ENCODE results near the gene FRS2. TPM values are rescaled to one million over a fixed set of nuclear protein-coding genes. Genes with fewer than 3 reads are reported as not detected.

FRS2 gene
- total RNA-seq, 4 donors from 2014 or later, result 39.9 to 70.6 (median 59.1) TPM

GRCh38 chr12:69524755-69525469, 54.7 kb downstream of the FRS2 start:
- Histone ChIP-seq H3K36me3 (no peaks in the 10 kb centered on the region), H3K27ac (no peak overlapping the region), H3K4me3 (no peak overlapping the region), H3K9me3 (peaks cover 0 to 7% (median 0%) of the 10 kb centered on the region in 3 donors), H3K4me1 (peaks cover 6 to 34% (median 6%) of the 10 kb centered on the region in 3 donors), H3K27me3 (no peaks in the 10 kb centered on the region)
- no peak for ATAC-seq
- TF ChIP-seq EP300 (IDR thresholded peaks at IDR 0.05), result no peak
- TF ChIP-seq CTCF (IDR thresholded peaks at IDR 0.05), result no peak
- TF ChIP-seq POLR2A (IDR thresholded peaks at IDR 0.05), result no peak
- no peak for TF ChIP-seq POLR2AphosphoS5 (IDR thresholded peaks at IDR 0.05)
- 95% methylated on average over 2 of the region's 2 CpGs; no CpG with 5 or more reads in 1 of the 2 donors for WGBS, 2 donors (ENCODE audit: low coverage in 1 of 2)

GRCh38 chr12:69527506-69528272, 57.5 kb downstream of the FRS2 start:
- Histone ChIP-seq H3K9me3 (peaks cover 0 to 3% (median 0%) of the 10 kb centered on the region in 3 donors), H3K4me1 (peaks cover 6 to 34% (median 6%) of the 10 kb centered on the region in 3 donors), H3K36me3 (peaks cover 0 to 3% of the 10 kb centered on the region in 2 donors), H3K4me3 (no peak overlapping the region), H3K27me3 (no peaks in the 10 kb centered on the region), H3K27ac (peak overlapping the region; percentile 13 to 61 (median 41))
- ATAC-seq, result peak; percentile 36
- TF ChIP-seq CTCF (IDR thresholded peaks at IDR 0.05) (no peak), EP300 (IDR thresholded peaks at IDR 0.05) (no peak), POLR2AphosphoS5 (IDR thresholded peaks at IDR 0.05) (no peak), POLR2A (IDR thresholded peaks at IDR 0.05) (no peak)
- WGBS, 2 donors (ENCODE audit: low coverage in 1 of 2), result 56 to 68% methylated on average over 3 of the region's 3 CpGs

GRCh38 chr12:69529021-69529420, 58.8 kb downstream of the FRS2 start:
- H3K36me3 ChIP-seq, result peaks cover 0 to 3% of the 10 kb centered on the region in 2 donors
- H3K4me3 ChIP-seq, result no peak overlapping the region
- peak overlapping the region in 3 of 4 donors; percentile 13 to 61 (median 13) for H3K27ac ChIP-seq
- WGBS, 2 donors (ENCODE audit: low coverage in 1 of 2), result 78 to 83% methylated on average over 1 to 2 of the region's 2 CpGs
- TF ChIP-seq EP300 (IDR thresholded peaks at IDR 0.05) (no peak), POLR2AphosphoS5 (IDR thresholded peaks at IDR 0.05) (no peak), POLR2A (IDR thresholded peaks at IDR 0.05) (no peak), CTCF (IDR thresholded peaks at IDR 0.05) (no peak)
- peaks cover 6 to 46% (median 10%) of the 10 kb centered on the region in 3 donors for H3K4me1 ChIP-seq
- H3K9me3 ChIP-seq, result no peaks in the 10 kb centered on the region
- no peak for ATAC-seq
- no peaks in the 10 kb centered on the region for H3K27me3 ChIP-seq

GRCh38 chr12:69533844-69534243, 63.7 kb downstream of the FRS2 start:
- H3K27ac ChIP-seq, result peak overlapping the region; percentile 72 to 81 (median 75)
- no peak overlapping the region for H3K4me3 ChIP-seq

More at GRCh38 chr12:69533844-69534243, 63.7 kb downstream of the FRS2 start:
- 32 to 47% methylated on average over 3 of the region's 3 CpGs for WGBS, 2 donors (ENCODE audit: low coverage in 1 of 2)
- H3K4me1 ChIP-seq, result peaks cover 0 to 37% (median 15%) of the 10 kb centered on the region in 3 donors
- H3K9me3 ChIP-seq, result no peaks in the 10 kb centered on the region
- no peak for TF ChIP-seq CTCF (IDR thresholded peaks at IDR 0.05)
- no peak for TF ChIP-seq POLR2AphosphoS5 (IDR thresholded peaks at IDR 0.05)
- no peak for TF ChIP-seq POLR2A (IDR thresholded peaks at IDR 0.05)
- no peak for ATAC-seq
- no peaks in the 10 kb centered on the region for H3K27me3 ChIP-seq
- peaks cover 0 to 3% of the 10 kb centered on the region in 2 donors for H3K36me3 ChIP-seq

Measured in gastroesophageal sphincter (tissue), 4 donors.